Raji (cell line): ENCODE data around the gene HAPLN1.

ENCODE experiments used
- POLR2A ChIP-seq: IDR thresholded peaks from 2 replicates; pipeline ENCODE4 v1.6.1; 2011; ENCODE audit warnings: low read depth, low read length, control low read depth; ENCODE audit not compliant: insufficient read depth

HAPLN1 gene

GRCh38 chr5:83723031-83723430 lies 2.4 kb upstream of the HAPLN1 start:
- TF ChIP-seq POLR2A: no peak

GRCh38 chr5:83721953-83722901 lies 1.6 kb upstream of the HAPLN1 start:
- no peak for TF ChIP-seq POLR2A

GRCh38 chr5:83718936-83719495 lies 1.6 kb downstream of the HAPLN1 start:
- TF ChIP-seq POLR2A: no peak

- no peak for TF ChIP-seq POLR2A
Measured at GRCh38 chr5:83718195-83718825, 2.3 kb downstream of the HAPLN1 start.

- no peak for TF ChIP-seq POLR2A
Measured at GRCh38 chr5:83715236-83716065, 5.2 kb downstream of the HAPLN1 start.

GRCh38 chr5:83714810-83715209 lies 5.8 kb downstream of the HAPLN1 start:
- no peak for TF ChIP-seq POLR2A

GRCh38 chr5:83711982-83712601 lies 8.6 kb downstream of the HAPLN1 start:
- TF ChIP-seq POLR2A: no peak

GRCh38 chr5:83709973-83710372 lies 10.7 kb downstream of the HAPLN1 start:
- TF ChIP-seq POLR2A: no peak

- TF ChIP-seq POLR2A: no peak
Measured at GRCh38 chr5:83708170-83708569, 12.5 kb downstream of the HAPLN1 start.

GRCh38 chr5:83703059-83703458 lies 17.6 kb downstream of the HAPLN1 start:
- TF ChIP-seq POLR2A: no peak

GRCh38 chr5:83701886-83702285 lies 18.8 kb downstream of the HAPLN1 start:
- no peak for TF ChIP-seq POLR2A

- TF ChIP-seq POLR2A: no peak
Measured at GRCh38 chr5:83689881-83690280, 30.8 kb downstream of the HAPLN1 start.

GRCh38 chr5:83688281-83688680 lies 32.4 kb downstream of the HAPLN1 start:
- no peak for TF ChIP-seq POLR2A

- no peak for TF ChIP-seq POLR2A
Measured at GRCh38 chr5:83687124-83687619, 33.5 kb downstream of the HAPLN1 start.
